Progenitor cell of endocrine pancreas (in vitro differentiated cells): ENCODE measurements around the gene ERC1. TPM values are rescaled to one million over a fixed set of nuclear protein-coding genes. Genes with fewer than 3 reads are reported as not detected.

Experiments
- DNase-seq: peaks from one replicate; pipeline ENCODE4 v3.0.0; 2021; ENCODE audit warnings: low spot score; ENCODE audit not compliant: unreplicated experiment
- H3K27ac Mint-ChIP-seq: 2 replicates; pipeline ENCODE4 v1.8.0; 2021; ENCODE audit warnings: mild to moderate bottlenecking, moderate library complexity, mixed read lengths
- H3K27me3 Mint-ChIP-seq: 2 replicates; pipeline ENCODE4 v1.8.0; 2021; ENCODE audit warnings: mixed read lengths
- H3K36me3 Mint-ChIP-seq: 2 replicates; pipeline ENCODE4 v1.8.0; 2022; ENCODE audit warnings: mixed read lengths; ENCODE audit not compliant: insufficient read depth
- H3K4me1 Mint-ChIP-seq: 2 replicates; pipeline ENCODE4 v1.8.0; 2021; ENCODE audit warnings: low read depth, mixed read lengths
- H3K4me3 Mint-ChIP-seq: 2 replicates; pipeline ENCODE4 v1.8.0; 2021; ENCODE audit warnings: low read depth, mild to moderate bottlenecking, moderate library complexity, mixed read lengths
- H3K9me3 Mint-ChIP-seq: 2 replicates; pipeline ENCODE4 v1.8.0; 2021; ENCODE audit warnings: low read depth, mixed read lengths
- CTCF ChIP-seq: fragments of 200-600 bp; sonication (generic); IDR thresholded peaks from one replicate; pipeline ENCODE4 v1.5.0; 2021; ENCODE audit warnings: antibody characterized with exemption, mild to moderate bottlenecking; ENCODE audit not compliant: unreplicated experiment
- total RNA-seq: library from RNA; stranded (reverse); gene quantifications from 2 replicates; pipeline ENCODE4 v1.2.1, GENCODE V29; 2021

The ERC1 gene
- total RNA-seq, 1 donor from 2014 or later, result 146 TPM

DNA sequence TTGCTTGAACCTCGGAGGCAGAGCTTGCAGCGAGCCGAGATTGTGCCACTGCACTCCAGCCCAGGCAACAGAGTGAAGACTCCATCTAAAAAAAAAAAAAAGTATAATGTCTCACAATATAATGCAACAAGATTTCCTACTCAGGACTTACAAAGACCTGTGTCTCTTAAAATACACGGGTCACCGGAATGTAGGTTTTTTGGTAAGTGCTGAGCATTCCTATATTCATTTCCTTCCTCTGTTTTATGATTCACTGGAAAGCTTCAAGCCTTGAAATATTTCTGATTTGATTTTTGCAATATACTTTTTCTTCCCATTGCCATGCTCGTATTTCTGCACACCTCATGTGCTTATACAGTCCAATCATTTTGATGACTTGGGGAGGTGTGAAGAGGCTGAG lies 357.6 kb downstream of the ERC1 start:
- Mint-ChIP-seq H3K36me3 (peaks cover 16% of the 10 kb centered on the region), H3K9me3 (peaks cover 6% of the 10 kb centered on the region), H3K27ac (no peak overlapping the region), H3K27me3 (no peaks in the 10 kb centered on the region), H3K4me3 (no peak overlapping the region), H3K4me1 (peaks cover 8% of the 10 kb centered on the region)
- TF ChIP-seq CTCF, result no peak
- DNase-seq, result no peak

- H3K27ac Mint-ChIP-seq, result peak overlapping the region; percentile 72
- TF ChIP-seq CTCF, result no peak
- no peak overlapping the region for H3K4me3 Mint-ChIP-seq
- H3K27me3 Mint-ChIP-seq, result no peaks in the 10 kb centered on the region
- H3K9me3 Mint-ChIP-seq, result peaks cover 6% of the 10 kb centered on the region
- peaks cover 20% of the 10 kb centered on the region for H3K36me3 Mint-ChIP-seq
- no peak for DNase-seq
- peaks cover 9% of the 10 kb centered on the region for H3K4me1 Mint-ChIP-seq
Measured at GRCh38 chr12:1350055-1350933, 359.3 kb downstream of the ERC1 start.

DNA sequence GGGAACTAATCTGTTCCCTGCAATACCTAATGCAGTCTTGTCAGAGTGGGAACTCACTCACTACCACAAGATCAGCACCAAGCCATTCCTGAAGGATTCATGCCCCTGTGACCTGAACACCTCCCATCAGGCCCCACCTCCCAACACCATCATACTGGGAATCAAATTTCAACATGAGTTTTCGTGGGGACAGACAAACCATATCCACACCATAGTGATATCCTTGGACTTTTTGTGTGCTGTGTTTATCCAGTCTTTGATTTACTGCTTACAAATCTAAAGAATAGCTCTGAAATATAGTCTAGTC lies 359.9 kb downstream of the ERC1 start:
- no peak for TF ChIP-seq CTCF
- Mint-ChIP-seq H3K4me1 (peaks cover 10% of the 10 kb centered on the region), H3K4me3 (no peak overlapping the region), H3K9me3 (peaks cover 4% of the 10 kb centered on the region), H3K27ac (no peak overlapping the region), H3K27me3 (no peaks in the 10 kb centered on the region), H3K36me3 (peaks cover 17% of the 10 kb centered on the region)
- no peak for DNase-seq

GRCh38 chr12:1351926-1352325 lies 360.9 kb downstream of the ERC1 start:
- TF ChIP-seq CTCF, result no peak
- Mint-ChIP-seq H3K27me3 (no peaks in the 10 kb centered on the region), H3K4me3 (no peak overlapping the region), H3K9me3 (no peaks in the 10 kb centered on the region), H3K36me3 (peaks cover 11% of the 10 kb centered on the region), H3K27ac (no peak overlapping the region), H3K4me1 (peaks cover 15% of the 10 kb centered on the region)
- DNase-seq, result no peak

DNA sequence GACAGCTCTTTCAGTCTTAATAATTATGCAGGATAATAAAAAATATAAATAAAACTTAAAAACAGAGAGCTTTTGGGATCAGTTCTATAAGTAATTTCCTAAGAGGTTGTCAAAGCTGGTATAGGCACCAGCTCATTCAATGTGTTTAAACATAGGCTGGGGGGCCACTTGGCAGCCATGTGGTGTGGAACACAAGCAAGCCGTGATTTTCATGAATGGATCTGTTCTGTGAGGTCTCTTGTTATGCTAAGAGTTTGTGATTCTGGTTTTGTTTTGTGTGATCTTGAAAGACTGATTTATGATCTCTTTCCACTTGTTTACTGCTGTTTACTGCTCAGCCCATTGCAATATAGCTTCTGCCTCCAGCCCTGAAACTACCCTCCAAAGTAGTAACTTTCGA lies 362.4 kb downstream of the ERC1 start:
- no peak for TF ChIP-seq CTCF
- DNase-seq, result no peak
- Mint-ChIP-seq H3K9me3 (no peaks in the 10 kb centered on the region), H3K36me3 (peaks cover 8% of the 10 kb centered on the region), H3K27me3 (no peaks in the 10 kb centered on the region), H3K4me3 (no peak overlapping the region), H3K27ac (no peak overlapping the region), H3K4me1 (peaks cover 19% of the 10 kb centered on the region)
